ENCODE measurements around the gene ABHD14A. TPM values are rescaled to one million over a fixed set of nuclear protein-coding genes. Genes with fewer than 3 reads are reported as not detected.

Gene ABHD14A
- total RNA-seq, 5 donors from 2014 or later (not counting 1 experiment from before 2014, with no cell fraction given): 14.3 to 26.5 (median 20.8) TPM

DNA sequence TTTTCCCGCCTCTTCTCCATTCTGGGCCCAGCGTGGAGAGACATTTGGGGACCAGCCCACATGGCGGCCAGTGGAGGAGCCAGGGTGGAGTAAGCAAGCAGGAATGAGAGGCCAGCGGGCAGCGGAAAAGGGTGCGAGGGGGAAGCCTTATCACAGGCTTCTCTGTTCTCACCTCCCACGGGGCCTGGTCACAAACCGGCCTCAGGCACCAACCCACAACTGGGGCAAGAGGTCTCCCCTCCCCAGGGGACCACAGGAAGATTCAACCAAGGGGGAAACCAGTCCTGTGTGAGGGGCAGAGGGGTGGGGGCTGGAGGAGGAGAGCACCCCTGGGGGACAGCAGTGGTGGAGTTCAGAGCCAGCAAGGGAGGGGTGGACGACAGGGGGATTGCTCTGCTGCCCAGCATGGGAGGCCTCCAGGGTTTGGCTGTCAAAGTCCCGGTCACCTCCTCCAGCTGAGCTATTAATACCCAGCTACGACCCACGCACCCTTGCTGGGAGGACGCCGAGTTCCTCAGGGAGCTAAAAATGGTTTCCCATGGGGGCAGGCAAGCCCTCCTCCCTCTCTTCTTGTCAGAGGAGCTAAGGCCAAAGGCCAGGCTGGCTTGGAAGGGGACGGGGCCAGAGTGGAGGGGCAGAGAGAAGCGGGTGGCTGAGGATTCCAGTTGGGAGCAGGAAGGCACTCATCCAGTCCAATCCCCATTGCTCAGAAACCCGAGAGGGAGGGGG lies 44.7 kb downstream of the ABHD14A start:
- no peak for ATAC-seq (replicated peaks in 1 of 4)
- H3K27ac ChIP-seq (ENCODE audit: low read length): no peak overlapping the region
- ChIA-PET CTCF (no interaction called here), POLR2A (no interaction called here)
- DNase-seq: no peak
- peaks cover 0 to 2% of the 10 kb centered on the region in 2 experiments for H3K4me1 ChIP-seq (ENCODE audit: control insufficient read depth in 1 of 2, extremely low read depth in 1 of 2, insufficient read depth in 2 of 2, low read length in 2 of 2)
- H3K4me3 ChIP-seq (ENCODE audit: control insufficient read depth in 1 of 2, extremely low read depth in 1 of 2, low read length in 1 of 2): no peak overlapping the region
- H3K27me3 Mint-ChIP-seq: no peaks in the 10 kb centered on the region
- no peaks in the 10 kb centered on the region for H3K36me3 Mint-ChIP-seq
- H3K36me3 ChIP-seq (ENCODE audit: control insufficient read depth in 2 of 2, extremely low read depth in 1 of 2, insufficient read depth in 1 of 2, low read length in 1 of 2): no peaks in the 10 kb centered on the region
- WGBS (ENCODE audit: insufficient coverage): 91% methylated on average over 6 of the region's 17 CpGs
- no peaks in the 10 kb centered on the region for H3K9me3 Mint-ChIP-seq
- peaks cover 0 to 10% of the 10 kb centered on the region in 2 experiments for H3K27me3 ChIP-seq (replicated peaks in 1 of 2; ENCODE audit: control insufficient read depth in 2 of 2, extremely low read depth in 1 of 2, insufficient read depth in 2 of 2, low read length in 1 of 2)
- no peak overlapping the region for H3K4me3 Mint-ChIP-seq
- no peak overlapping the region for H3K27ac Mint-ChIP-seq
- peaks cover 0 to 4% (median 0%) of the 10 kb centered on the region in 3 donors for H3K4me1 Mint-ChIP-seq
- no peaks in the 10 kb centered on the region for H3K9me3 ChIP-seq

DNA sequence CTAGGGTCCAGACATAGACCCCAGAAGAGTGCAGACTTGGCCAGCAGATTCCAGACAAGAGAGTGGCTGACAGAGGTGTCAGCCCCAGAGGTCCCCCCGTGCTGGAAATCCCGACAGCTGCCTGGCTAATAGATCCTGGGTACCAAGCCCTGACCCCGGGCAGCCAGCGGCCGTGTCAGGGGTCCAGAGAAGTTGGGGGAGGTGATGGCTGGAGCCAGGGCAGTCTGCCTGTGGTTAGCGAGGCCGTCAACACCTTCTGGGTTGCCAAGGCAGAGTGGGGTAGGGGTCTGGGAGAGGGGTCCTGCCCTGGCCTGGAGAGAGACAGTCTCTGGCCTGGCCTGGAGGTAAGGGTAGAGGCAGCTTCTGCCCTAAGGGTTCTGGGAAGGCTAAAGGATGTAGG lies 45.9 kb downstream of the ABHD14A start:
- ChIA-PET POLR2A (interaction anchor here in 1 of 2 donors (0.6 kb wide), 1 partner anchor 169 kb away, joined by 5 read pairs; no protein-coding TSS in a partner anchor), CTCF (no interaction called here)
- Mint-ChIP-seq H3K36me3 (no peaks in the 10 kb centered on the region), H3K4me1 (peaks cover 0 to 8% (median 0%) of the 10 kb centered on the region in 3 donors), H3K9me3 (no peaks in the 10 kb centered on the region), H3K27me3 (no peaks in the 10 kb centered on the region), H3K27ac (no peak overlapping the region), H3K4me3 (no peak overlapping the region)
- Histone ChIP-seq H3K36me3 (ENCODE audit: control insufficient read depth in 2 of 2, extremely low read depth in 1 of 2, insufficient read depth in 1 of 2, low read length in 1 of 2) (no peaks in the 10 kb centered on the region), H3K4me3 (ENCODE audit: control insufficient read depth in 1 of 2, extremely low read depth in 1 of 2, low read length in 1 of 2) (no peak overlapping the region), H3K4me1 (ENCODE audit: control insufficient read depth in 1 of 2, extremely low read depth in 1 of 2, insufficient read depth in 2 of 2, low read length in 2 of 2) (peaks cover 0 to 2% of the 10 kb centered on the region in 2 experiments), H3K9me3 (no peaks in the 10 kb centered on the region), H3K27me3 (replicated peaks in 1 of 2; ENCODE audit: control insufficient read depth in 2 of 2, extremely low read depth in 1 of 2, insufficient read depth in 2 of 2, low read length in 1 of 2) (peaks cover 0 to 10% of the 10 kb centered on the region in 2 experiments), H3K27ac (ENCODE audit: low read length) (no peak overlapping the region)
- DNase-seq: no peak
- no peak for ATAC-seq (replicated peaks in 1 of 4)
- 90% methylated on average over 7 of the region's 7 CpGs for WGBS (ENCODE audit: insufficient coverage)

DNA sequence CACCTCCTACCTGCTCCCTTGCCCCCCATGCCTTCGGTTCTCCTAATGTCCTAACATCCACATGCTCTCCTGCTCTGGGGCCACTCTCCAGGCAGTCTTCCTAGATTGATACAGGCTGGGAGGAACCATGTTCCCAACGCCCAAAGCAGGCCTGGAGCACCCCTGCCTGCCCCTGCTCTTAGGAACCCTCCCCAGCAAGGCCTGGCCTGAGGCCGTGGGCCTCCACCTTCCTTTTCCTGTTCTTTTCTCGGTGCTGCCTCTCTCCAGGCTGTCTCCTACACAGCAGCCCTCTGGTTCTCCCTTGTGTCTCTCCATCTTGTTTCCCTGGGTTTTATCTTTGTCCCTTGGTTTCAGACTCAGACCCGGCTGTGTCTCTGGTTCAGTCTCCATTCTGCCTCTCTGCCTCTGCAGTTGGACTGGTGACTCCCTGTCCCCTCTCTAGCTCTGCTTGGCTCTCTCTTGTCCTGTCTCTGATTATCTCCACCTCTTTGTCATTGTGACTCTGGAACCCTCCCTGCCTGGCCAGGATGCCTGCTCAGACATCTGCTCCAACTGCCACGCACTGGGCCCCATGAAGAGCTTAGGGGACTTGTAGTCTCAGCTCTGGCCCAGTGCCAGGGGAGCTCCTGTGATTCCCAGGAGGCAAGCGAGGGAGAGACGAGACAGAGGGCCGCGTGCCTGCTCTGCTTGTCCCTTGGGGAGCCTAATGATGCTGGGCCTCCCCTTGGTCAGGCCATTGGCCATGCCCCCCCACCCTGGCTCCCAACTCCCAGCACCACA lies 46.8 kb downstream of the ABHD14A start:
- H3K27me3 Mint-ChIP-seq: no peaks in the 10 kb centered on the region
- Histone ChIP-seq H3K36me3 (ENCODE audit: control insufficient read depth in 2 of 2, extremely low read depth in 1 of 2, insufficient read depth in 1 of 2, low read length in 1 of 2) (no peaks in the 10 kb centered on the region), H3K4me1 (ENCODE audit: control insufficient read depth in 1 of 2, extremely low read depth in 1 of 2, insufficient read depth in 2 of 2, low read length in 2 of 2) (peaks cover 0 to 2% of the 10 kb centered on the region in 2 experiments), H3K9me3 (no peaks in the 10 kb centered on the region), H3K27me3 (replicated peaks in 1 of 2; ENCODE audit: control insufficient read depth in 2 of 2, extremely low read depth in 1 of 2, insufficient read depth in 2 of 2, low read length in 1 of 2) (peaks cover 0 to 1% of the 10 kb centered on the region in 2 experiments), H3K4me3 (ENCODE audit: control insufficient read depth in 1 of 2, extremely low read depth in 1 of 2, low read length in 1 of 2) (no peak overlapping the region), H3K27ac (ENCODE audit: low read length) (no peak overlapping the region)
- peaks cover 0 to 9% (median 0%) of the 10 kb centered on the region in 3 donors for H3K4me1 Mint-ChIP-seq
- POLR2A ChIA-PET: interaction anchor here in 1 of 2 donors (0.6 kb wide), 1 partner anchor 168 kb away, joined by 5 read pairs; no protein-coding TSS in a partner anchor
- H3K4me3 Mint-ChIP-seq: no peak overlapping the region
- no peak for ATAC-seq (replicated peaks in 1 of 4)
- no peak overlapping the region for H3K27ac Mint-ChIP-seq
- no peaks in the 10 kb centered on the region for H3K36me3 Mint-ChIP-seq
- CTCF ChIA-PET: no interaction called here
- WGBS (ENCODE audit: insufficient coverage): 77% methylated on average over 6 of the region's 10 CpGs
- DNase-seq: no peak
- no peaks in the 10 kb centered on the region for H3K9me3 Mint-ChIP-seq

DNA sequence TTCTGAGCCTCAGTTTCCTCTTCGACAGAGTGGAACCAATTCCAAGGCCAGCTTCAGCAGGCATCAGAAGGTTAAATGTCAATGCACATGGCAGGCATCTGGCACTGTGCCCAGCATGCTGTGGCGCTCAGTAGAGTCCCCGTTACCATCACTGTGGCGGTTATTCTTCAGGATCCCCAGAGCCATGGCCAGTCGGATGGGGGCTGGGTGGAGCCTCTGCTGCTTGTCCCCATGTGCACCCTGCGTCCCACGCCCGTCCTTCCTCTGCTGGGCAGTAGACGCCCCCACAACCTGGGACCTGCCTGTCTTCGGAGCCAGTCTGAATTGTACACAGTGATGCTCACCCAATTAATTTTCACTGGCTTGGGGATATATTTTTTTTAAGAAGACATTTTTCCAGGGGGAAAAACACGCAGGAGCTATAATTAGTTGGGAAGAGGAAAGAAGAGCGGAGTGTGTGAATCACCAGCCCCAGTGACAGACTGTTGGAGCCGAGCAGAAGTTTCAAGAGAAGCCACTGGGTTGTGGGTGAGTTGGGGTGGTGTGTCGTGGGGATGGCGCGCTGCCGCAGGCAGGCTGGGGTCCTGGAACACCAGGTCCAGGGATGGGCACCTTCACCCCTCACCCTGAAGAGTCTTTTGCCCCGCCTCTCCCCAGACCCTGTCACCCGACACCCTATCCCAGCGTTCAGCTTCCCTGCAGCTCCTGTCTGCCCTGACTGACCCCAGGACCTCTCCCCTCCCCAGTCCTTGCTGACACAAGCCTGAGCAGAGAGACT lies 47.6 kb downstream of the ABHD14A start:
- no peaks in the 10 kb centered on the region for H3K27me3 ChIP-seq (replicated peaks in 1 of 2; ENCODE audit: control insufficient read depth in 2 of 2, extremely low read depth in 1 of 2, insufficient read depth in 2 of 2, low read length in 1 of 2)
- ChIA-PET POLR2A (no interaction called here), CTCF (interaction anchor here in 1 of 2 donors (0.6 kb wide), 1 partner anchor 14 kb away, joined by 3 read pairs; no protein-coding TSS in a partner anchor)
- no peaks in the 10 kb centered on the region for H3K36me3 ChIP-seq (ENCODE audit: control insufficient read depth in 2 of 2, extremely low read depth in 1 of 2, insufficient read depth in 1 of 2, low read length in 1 of 2)
- no peaks in the 10 kb centered on the region for H3K36me3 Mint-ChIP-seq
- H3K27ac ChIP-seq (ENCODE audit: low read length): no peak overlapping the region
- H3K9me3 ChIP-seq: no peaks in the 10 kb centered on the region
- no peak overlapping the region for H3K4me3 ChIP-seq (ENCODE audit: control insufficient read depth in 1 of 2, extremely low read depth in 1 of 2, low read length in 1 of 2)
- H3K27ac Mint-ChIP-seq: no peak overlapping the region
- no peaks in the 10 kb centered on the region for H3K9me3 Mint-ChIP-seq
- ATAC-seq (replicated peaks in 1 of 4) (no peak), DNase-seq (no peak)
- no peaks in the 10 kb centered on the region for H3K27me3 Mint-ChIP-seq
- H3K4me1 Mint-ChIP-seq: peaks cover 0 to 9% (median 0%) of the 10 kb centered on the region in 3 donors
- WGBS (ENCODE audit: insufficient coverage): 83% methylated on average over 6 of the region's 20 CpGs
- H3K4me1 ChIP-seq (ENCODE audit: control insufficient read depth in 1 of 2, extremely low read depth in 1 of 2, insufficient read depth in 2 of 2, low read length in 2 of 2): peaks cover 0 to 2% of the 10 kb centered on the region in 2 experiments
- no peak overlapping the region for H3K4me3 Mint-ChIP-seq

DNA sequence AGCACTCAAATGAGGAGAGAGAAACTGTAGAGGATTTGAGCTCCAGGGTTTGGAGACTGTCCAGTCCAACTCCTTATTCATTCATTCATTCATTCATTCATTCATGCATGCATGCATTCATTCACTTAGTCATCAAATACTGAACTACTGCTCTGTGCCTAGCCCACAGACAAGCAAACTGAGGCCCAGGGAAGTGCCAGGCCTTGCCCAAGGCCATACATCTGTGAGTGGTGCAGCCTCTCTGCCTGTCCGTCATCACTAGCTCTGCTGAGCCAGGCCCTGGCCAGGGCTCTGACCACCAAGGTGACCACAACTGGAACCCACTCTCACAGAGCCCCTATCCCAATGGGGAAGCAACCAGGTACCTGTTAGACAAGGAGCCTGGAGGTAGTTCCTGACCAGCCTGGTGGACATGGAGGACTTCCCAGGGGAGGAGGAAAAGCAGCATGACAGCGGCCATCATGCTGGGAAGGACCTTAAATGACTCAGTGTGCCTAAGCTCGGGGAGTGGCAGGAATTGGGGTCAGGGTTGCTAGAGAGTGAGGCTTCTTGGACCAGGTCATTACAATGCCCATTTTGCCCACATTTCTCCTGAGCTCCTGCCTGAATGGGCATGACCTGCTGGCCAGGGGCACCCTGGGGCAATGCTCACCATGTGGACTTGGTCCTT lies 48.4 kb downstream of the ABHD14A start:
- WGBS (ENCODE audit: insufficient coverage): 100% methylated on average over 1 of the region's 3 CpGs
- ATAC-seq (replicated peaks in 1 of 4) (no peak), DNase-seq (no peak)
- H3K27ac ChIP-seq (ENCODE audit: low read length): no peak overlapping the region
- no peak overlapping the region for H3K4me3 ChIP-seq (ENCODE audit: control insufficient read depth in 1 of 2, extremely low read depth in 1 of 2, low read length in 1 of 2)
- Mint-ChIP-seq H3K27ac (no peak overlapping the region), H3K27me3 (no peaks in the 10 kb centered on the region), H3K4me3 (no peak overlapping the region), H3K36me3 (no peaks in the 10 kb centered on the region), H3K9me3 (no peaks in the 10 kb centered on the region), H3K4me1 (peaks cover 0 to 9% (median 0%) of the 10 kb centered on the region in 3 donors)
- no peaks in the 10 kb centered on the region for H3K27me3 ChIP-seq (replicated peaks in 1 of 2; ENCODE audit: control insufficient read depth in 2 of 2, extremely low read depth in 1 of 2, insufficient read depth in 2 of 2, low read length in 1 of 2)
- CTCF ChIA-PET: interaction anchor here in 1 of 2 donors (0.6 kb wide), 1 partner anchor 13 kb away, joined by 3 read pairs; no protein-coding TSS in a partner anchor
- POLR2A ChIA-PET: interaction anchor here in 1 of 2 donors (0.6 kb wide), 1 partner anchor 519 kb away, joined by 4 read pairs; no protein-coding TSS in a partner anchor
- H3K4me1 ChIP-seq (ENCODE audit: control insufficient read depth in 1 of 2, extremely low read depth in 1 of 2, insufficient read depth in 2 of 2, low read length in 2 of 2): peaks cover 0 to 2% of the 10 kb centered on the region in 2 experiments
- no peaks in the 10 kb centered on the region for H3K36me3 ChIP-seq (ENCODE audit: control insufficient read depth in 2 of 2, extremely low read depth in 1 of 2, insufficient read depth in 1 of 2, low read length in 1 of 2)
- no peaks in the 10 kb centered on the region for H3K9me3 ChIP-seq

All from T-cell (primary cell).